ENCODE results near the gene RFX1. TPM values are rescaled to one million over a fixed set of nuclear protein-coding genes. Genes with fewer than 3 reads are reported as not detected.

Gene RFX1
- total and polyA plus RNA-seq, 2 of the 13 experiments (the other 11 are each of a cell fraction or from before 2014, with no cell fraction given), result 1.1 to 1.3 TPM

DNA sequence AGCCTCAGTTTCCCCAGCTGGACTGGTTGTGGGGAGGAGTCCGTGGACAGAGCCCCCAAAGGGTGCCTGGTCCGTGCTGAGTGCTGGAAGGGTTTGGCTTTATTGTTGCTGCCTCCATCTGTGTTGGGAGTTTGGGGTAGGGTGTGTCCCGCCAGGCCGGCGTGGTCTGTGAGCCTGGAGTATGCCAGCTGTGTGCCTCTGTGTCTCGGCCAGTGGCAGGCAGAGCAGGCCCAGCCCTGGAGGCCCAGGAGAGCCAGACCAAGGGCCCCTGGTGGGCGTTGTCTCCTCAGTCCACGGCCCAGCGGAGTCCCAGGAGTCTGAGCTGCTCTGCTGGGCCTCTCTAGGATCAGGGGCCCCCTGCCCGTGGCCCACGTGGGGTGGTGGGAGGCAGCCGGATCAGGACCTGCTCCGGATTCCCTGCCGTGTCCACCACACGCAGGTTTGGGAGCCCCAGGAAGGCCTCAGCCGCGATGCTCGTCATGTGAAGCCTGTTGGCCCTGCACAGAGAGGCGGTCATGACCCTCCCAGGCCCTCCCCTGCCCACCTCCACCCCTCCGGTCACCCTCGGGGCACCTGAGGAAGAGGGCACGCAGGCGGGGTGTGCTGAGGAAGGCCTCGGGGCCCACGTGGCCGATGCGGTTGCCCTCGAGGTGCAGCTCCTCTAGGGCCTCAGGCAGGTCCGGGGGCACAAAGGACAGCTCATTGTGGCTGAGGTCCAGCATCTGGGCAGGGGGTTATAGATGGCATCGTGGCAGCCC is 74.5 kb downstream of the RFX1 start:
- Histone ChIP-seq H3K9ac (ENCODE audit: insufficient read depth, low read depth, low read length) (no peak overlapping the region), H3K27ac (ENCODE audit: extremely low read length, insufficient read depth, low read length) (no peak overlapping the region), H3K4me3 (replicated peaks in 1 of 3; ENCODE audit: insufficient read depth in 1 of 3, low read depth in 2 of 3, low read length in 3 of 3) (no peak overlapping the region), H3K27me3 (ENCODE audit: control insufficient read depth in 1 of 2, insufficient read depth in 2 of 2, low read length in 2 of 2) (peaks cover 0 to 10% of the 10 kb centered on the region in 2 experiments; a peak in 1 of 5 replicates), H3K36me3 (replicated peaks in 1 of 2; ENCODE audit: control insufficient read depth in 1 of 2, insufficient read depth in 2 of 2, low read length in 2 of 2) (peaks cover 6 to 13% of the 10 kb centered on the region in 2 experiments), H3K9me3 (ENCODE audit: low read length) (no peaks in the 10 kb centered on the region), H4K20me1 (ENCODE audit: insufficient read depth, low read length) (no peaks in the 10 kb centered on the region), H2AFZ (ENCODE audit: low read length) (no peak overlapping the region), H3K79me2 (ENCODE audit: insufficient read depth, low read length) (no peaks in the 10 kb centered on the region), H3K4me1 (ENCODE audit: insufficient read depth, low read length) (peaks cover 7% of the 10 kb centered on the region), H3K4me2 (ENCODE audit: low read depth, low read length) (no peak overlapping the region)
- intact Hi-C loops (cut with micrococcal nuclease; ENCODE audit: unreplicated experiment), result no loop called here
- WGBS (ENCODE audit: low lambda C conversion rate), result 87% methylated on average over 8 of the region's 30 CpGs
- TF ChIP-seq, protein P1, sequence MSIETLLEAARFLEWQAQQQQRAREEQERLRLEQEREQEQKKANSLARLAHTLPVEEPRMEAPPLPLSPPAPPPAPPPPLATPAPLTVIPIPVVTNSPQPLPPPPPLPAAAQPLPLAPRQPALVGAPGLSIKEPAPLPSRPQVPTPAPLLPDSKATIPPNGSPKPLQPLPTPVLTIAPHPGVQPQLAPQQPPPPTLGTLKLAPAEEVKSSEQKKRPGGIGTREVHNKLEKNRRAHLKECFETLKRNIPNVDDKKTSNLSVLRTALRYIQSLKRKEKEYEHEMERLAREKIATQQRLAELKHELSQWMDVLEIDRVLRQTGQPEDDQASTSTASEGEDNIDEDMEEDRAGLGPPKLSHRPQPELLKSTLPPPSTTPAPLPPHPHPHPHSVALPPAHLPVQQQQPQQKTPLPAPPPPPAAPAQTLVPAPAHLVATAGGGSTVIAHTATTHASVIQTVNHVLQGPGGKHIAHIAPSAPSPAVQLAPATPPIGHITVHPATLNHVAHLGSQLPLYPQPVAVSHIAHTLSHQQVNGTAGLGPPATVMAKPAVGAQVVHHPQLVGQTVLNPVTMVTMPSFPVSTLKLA (IDR thresholded peaks at IDR 0.05), result 0 out of 2 replicates have a peak, but pooled peaks have one; percentile 4
- no peak for TF ChIP-seq RARG (CRISPR knock-in tag; IDR thresholded peaks at IDR 0.05; ENCODE audit: low read depth)
- no peak for TF ChIP-seq CCAR2 (optimal IDR thresholded peaks at IDR 0.05; ENCODE audit: low read depth, low read length)
- no peak for TF ChIP-seq ZKSCAN8 (CRISPR knock-in tag; IDR thresholded peaks at IDR 0.05; ENCODE audit: borderline replicate concordance)
- TF ChIP-seq ZBTB7A (CRISPR knock-in tag; IDR thresholded peaks at IDR 0.05), result no peak
- TF ChIP-seq ZNF225 (CRISPR knock-in tag; IDR thresholded peaks at IDR 0.05), result no peak
- TF ChIP-seq GZF1 (CRISPR knock-in tag; IDR thresholded peaks at IDR 0.05), result no peak
- TF ChIP-seq, protein P2, sequence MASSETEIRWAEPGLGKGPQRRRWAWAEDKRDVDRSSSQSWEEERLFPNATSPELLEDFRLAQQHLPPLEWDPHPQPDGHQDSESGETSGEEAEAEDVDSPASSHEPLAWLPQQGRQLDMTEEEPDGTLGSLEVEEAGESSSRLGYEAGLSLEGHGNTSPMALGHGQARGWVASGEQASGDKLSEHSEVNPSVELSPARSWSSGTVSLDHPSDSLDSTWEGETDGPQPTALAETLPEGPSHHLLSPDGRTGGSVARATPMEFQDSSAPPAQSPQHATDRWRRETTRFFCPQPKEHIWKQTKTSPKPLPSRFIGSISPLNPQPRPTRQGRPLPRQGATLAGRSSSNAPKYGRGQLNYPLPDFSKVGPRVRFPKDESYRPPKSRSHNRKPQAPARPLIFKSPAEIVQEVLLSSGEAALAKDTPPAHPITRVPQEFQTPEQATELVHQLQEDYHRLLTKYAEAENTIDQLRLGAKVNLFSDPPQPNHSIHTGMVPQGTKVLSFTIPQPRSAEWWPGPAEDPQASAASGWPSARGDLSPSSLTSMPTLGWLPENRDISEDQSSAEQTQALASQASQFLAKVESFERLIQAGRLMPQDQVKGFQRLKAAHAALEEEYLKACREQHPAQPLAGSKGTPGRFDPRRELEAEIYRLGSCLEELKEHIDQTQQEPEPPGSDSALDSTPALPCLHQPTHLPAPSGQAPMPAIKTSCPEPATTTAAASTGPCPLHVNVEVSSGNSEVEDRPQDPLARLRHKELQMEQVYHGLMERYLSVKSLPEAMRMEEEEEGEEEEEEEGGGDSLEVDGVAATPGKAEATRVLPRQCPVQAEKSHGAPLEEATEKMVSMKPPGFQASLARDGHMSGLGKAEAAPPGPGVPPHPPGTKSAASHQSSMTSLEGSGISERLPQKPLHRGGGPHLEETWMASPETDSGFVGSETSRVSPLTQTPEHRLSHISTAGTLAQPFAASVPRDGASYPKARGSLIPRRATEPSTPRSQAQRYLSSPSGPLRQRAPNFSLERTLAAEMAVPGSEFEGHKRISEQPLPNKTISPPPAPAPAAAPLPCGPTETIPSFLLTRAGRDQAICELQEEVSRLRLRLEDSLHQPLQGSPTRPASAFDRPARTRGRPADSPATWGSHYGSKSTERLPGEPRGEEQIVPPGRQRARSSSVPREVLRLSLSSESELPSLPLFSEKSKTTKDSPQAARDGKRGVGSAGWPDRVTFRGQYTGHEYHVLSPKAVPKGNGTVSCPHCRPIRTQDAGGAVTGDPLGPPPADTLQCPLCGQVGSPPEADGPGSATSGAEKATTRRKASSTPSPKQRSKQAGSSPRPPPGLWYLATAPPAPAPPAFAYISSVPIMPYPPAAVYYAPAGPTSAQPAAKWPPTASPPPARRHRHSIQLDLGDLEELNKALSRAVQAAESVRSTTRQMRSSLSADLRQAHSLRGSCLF (CRISPR knock-in tag; IDR thresholded peaks at IDR 0.05; ENCODE audit: borderline replicate concordance), result no peak
- no peak for TF ChIP-seq POLR2AphosphoS2 (IDR thresholded peaks at IDR 0.05; ENCODE audit: low read depth, low read length)
- peak; percentile 61 for TF ChIP-seq AGO2 (optimal IDR thresholded peaks at IDR 0.05; ENCODE audit: low read depth, low read length)
- TF ChIP-seq ZNF773 (CRISPR knock-in tag; IDR thresholded peaks at IDR 0.05; ENCODE audit: borderline replicate concordance), result no peak
- TF ChIP-seq, protein P3, sequence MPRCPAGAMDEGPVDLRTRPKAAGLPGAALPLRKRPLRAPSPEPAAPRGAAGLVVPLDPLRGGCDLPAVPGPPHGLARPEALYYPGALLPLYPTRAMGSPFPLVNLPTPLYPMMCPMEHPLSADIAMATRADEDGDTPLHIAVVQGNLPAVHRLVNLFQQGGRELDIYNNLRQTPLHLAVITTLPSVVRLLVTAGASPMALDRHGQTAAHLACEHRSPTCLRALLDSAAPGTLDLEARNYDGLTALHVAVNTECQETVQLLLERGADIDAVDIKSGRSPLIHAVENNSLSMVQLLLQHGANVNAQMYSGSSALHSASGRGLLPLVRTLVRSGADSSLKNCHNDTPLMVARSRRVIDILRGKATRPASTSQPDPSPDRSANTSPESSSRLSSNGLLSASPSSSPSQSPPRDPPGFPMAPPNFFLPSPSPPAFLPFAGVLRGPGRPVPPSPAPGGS (CRISPR knock-in tag; IDR thresholded peaks at IDR 0.05), result no peak
- TF ChIP-seq RBFOX2 (IDR thresholded peaks at IDR 0.05; ENCODE audit: low read depth, low read length), result 0 out of 2 replicates have a peak, but pooled peaks have one; percentile 29
- TF ChIP-seq ZNF263 (CRISPR knock-in tag; IDR thresholded peaks at IDR 0.05), result no peak
- TF ChIP-seq NBN (conservative IDR thresholded peaks at IDR 0.05), result no peak
- POLR2A ChIA-PET, result no interaction called here
- CTCF ChIA-PET (ENCODE audit: low intra/inter-chr PET ratio, low total read pairs), result no interaction called here
- ATAC-seq, result no peak
- FAIRE-seq, result no peak
- DNase-seq (ENCODE audit: low spot score), result no peak
- BruUV-seq (replicated peaks), result no TSS peak
- in situ Hi-C loops (cut with HindIII; ENCODE audit: extremely low pct_ligation_motif_present, low pct_unique_long_range_greater_than_20kb), result no loop called here
